GM21786 (cell line): Measurements from ENCODE around the gene GZMB.
"Not testable (repeated sequence)": the region's sequence is repeated elsewhere in the genome, so short reads cannot be mapped to it uniquely, and the experiment has no call there.

Experiments used
- ATAC-seq: cut with Tn5 transposase; IDR thresholded peaks from one replicate; pipeline ENCODE4 v1.9.1; 2021; ENCODE audit not compliant: unreplicated experiment

GZMB gene

DNA sequence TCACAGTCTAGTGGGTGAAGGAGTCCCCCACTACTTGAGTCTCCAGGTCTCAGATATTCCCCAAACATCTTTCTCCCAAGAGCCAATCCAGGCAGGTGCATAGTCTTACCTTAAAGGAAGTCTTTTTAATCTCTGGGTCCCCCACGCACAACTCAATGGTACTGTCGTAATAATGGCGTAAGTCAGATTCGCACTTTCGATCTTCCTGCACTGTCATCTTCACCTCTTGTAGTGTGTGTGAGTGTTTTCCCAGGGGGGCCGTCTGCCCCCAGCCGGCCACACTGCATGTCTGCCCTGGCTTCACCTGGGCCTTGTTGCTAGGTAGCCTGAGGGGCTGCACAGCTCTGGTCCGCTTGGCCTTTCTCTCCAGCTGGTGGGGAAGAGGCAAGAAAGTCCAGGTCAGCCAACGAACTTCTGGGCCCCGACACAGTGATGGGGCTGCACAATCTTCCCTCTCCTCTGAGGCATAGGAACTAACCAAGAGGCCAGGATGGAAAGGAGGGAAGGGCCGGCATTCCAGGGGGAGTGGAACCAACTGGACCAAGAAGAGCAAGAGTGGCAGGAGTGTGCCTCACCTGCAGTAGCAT lies 2.1 kb downstream of the GZMB start:
- ATAC-seq, result no peak

DNA sequence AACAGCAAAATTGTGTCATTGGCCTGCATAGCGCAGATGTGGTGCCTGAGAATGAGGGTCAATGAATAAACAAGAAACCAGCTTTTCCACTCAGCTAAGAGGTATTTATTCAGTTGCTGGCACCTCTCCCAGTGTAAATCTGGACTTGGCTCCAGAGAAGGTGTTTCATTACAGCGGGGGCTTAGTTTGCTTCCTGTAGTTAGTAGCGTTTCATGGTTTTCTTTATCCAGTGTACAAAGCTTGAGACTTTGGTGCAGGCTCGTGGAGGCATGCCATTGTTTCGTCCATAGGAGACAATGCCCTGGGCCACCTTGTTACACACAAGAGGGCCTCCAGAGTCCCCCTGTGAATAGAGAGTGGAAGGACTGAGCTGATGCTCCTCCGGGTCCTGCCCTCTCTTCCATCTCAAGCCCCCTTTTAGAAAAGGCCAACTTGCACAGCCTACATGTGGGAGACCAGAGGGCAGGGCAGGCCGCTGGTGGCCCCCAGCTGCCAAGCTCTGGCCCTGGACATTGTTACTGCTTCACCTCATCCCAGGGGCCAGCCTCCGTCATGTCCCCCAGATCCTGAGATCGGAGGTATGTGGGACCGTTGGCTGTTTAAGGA lies 3.0 kb downstream of the GZMB start:
- no peak for ATAC-seq

DNA sequence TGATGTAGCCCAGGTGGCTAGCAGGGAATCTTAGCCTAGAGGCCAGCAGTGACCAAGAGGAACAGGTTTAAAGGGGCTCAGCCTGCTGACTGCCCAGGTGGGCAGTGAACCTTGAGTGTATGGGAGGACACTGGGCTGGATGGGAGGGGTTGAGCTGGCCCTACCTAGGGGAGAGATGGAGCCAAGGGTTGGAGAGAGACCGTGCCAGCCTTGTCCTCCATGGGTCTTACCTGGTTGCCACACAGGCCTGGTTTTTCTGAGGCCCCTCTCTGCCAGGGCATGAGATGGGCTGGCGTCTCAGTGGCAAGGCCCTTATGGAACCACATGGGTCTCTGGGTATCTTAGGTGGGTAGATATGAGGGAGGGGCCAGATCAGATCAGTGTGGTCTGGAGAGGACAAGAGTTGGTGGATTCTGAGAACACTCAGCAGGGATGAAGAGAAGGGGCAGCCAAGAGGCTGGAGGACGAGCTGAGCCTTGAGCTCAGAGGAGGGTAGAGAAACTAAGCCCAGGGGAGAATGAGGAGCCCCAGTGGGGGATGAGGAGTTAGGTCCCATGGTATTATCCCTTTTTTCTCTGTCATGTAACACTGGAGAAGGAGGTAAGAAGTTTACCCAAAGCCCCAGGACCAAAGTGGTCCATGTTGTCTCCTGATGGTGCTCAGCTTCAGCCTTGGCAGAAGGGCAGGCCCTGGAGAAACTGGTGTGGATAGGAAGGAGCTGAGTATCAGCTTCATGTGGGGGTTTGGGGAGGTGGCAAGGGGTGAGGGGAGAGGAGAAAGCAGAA lies 3.7 kb downstream of the GZMB start:
- no peak for ATAC-seq

DNA sequence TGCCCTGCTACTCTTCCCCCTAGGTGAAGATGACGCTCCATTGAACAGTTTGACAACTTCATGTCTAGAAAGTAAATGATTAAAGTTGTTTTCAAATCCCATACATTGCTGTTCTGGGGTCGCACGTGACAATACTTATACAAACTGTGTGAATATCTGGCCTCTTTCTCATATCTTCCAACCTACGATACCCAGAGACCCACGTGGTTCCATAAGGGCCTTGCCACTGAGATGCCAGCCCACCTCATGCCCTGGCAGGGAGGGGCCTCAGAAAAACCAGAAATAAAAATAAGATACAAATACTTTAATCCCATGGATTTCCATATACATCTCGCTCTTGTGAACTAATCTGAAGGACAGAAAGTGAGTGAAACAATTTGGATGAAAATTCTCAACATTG lies 4.5 kb downstream of the GZMB start:
- no peak for ATAC-seq

DNA sequence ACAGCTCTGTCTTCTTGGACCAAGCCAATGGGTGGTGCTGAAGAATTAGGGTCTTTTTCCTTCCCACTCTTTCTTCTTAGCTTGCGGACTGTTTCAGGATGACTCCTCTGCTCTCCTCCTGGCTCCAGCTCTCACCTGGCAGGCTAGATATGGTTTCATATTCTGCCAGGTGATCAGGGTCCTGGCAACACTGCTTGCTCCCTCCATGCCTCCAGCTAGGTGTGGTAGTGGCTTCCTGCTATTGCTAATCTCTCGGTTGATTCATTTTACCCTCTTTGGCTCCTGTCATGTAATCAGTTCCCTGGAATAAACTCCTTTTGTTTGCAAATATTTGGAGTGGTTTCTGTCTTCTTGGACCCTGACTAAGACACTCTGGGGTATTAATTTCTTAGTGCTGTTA lies 20.2 kb downstream of the GZMB start:
- no peak for ATAC-seq

DNA sequence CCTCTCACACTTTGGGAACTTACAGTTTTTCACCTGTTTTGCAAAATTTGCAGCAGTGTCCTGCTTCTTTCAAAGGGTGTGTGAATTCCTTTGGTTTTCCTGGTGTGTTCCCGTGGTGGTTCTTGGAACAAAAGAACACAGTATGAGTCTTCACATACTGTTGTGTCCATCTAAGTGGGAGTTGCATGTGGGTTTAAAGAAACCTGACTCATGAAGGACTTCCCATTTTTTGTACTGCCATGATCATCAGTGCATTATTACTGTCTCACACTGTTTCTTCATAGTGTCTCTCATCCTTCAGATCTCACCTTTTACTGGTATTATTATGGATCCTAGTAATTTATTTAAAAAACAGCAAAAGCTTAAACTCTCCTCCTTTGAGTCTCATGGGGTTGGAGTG lies 20.7 kb downstream of the GZMB start:
- no peak for ATAC-seq

DNA sequence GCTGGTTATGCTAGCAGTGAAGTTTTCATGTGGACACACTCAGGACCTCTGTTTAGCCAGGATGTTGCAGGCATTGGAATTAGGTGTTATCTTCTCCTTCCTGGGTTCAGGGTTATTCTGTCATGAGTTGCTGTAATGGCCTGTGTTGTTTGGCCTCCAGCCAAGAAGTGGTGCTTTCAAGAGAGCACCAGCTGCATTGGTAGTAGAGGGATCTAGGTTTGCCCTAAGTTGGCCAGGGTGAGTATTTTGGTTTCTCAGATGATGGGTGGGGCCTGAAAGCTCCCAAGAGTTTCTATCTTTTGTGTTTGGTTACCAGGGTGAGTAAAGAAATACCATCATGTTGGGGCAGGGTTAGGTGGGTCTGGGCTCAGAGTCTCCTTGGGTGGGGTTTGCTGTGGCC lies 21.8 kb downstream of the GZMB start:
- ATAC-seq, result no peak

DNA sequence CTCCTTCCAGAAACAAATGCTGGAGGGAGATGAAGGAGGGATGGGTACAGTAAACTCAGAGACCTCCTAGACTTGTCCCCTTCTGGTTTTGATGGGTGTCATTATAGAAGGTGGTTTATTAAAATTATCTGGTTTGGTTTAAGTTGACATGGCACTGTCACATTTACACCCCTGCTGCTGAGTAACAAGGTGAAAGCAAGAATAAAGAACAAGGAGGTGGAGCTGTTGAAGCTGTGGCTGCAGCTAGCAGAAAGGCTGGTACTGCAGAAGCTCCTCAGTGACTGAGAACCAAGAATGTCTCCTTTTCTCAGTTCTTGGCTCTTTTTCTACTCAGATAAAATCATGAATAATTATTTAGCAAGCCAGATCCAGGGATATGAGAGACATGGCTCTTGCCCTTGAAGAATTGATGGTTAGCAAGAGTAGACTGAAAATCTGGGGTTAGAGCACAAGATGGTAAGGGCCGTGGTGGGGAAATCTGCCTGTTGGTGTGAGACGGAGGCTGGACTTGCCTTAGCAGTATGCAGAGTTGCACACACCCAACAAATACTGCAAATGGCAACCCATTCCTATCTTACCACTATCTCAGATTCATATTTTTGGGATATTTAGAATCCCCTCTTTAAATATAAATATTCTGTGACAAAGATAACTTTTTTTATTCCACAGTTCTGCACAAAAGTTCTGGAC lies 24.2 kb downstream of the GZMB start, which contains the start of gene GZMH:
TSS of gene GZMH (minus strand) at position 31 of the 690 bp plus-strand sequence. CDS start 72 bp downstream, outside the sequence.
- peak; percentile 39 for ATAC-seq

DNA sequence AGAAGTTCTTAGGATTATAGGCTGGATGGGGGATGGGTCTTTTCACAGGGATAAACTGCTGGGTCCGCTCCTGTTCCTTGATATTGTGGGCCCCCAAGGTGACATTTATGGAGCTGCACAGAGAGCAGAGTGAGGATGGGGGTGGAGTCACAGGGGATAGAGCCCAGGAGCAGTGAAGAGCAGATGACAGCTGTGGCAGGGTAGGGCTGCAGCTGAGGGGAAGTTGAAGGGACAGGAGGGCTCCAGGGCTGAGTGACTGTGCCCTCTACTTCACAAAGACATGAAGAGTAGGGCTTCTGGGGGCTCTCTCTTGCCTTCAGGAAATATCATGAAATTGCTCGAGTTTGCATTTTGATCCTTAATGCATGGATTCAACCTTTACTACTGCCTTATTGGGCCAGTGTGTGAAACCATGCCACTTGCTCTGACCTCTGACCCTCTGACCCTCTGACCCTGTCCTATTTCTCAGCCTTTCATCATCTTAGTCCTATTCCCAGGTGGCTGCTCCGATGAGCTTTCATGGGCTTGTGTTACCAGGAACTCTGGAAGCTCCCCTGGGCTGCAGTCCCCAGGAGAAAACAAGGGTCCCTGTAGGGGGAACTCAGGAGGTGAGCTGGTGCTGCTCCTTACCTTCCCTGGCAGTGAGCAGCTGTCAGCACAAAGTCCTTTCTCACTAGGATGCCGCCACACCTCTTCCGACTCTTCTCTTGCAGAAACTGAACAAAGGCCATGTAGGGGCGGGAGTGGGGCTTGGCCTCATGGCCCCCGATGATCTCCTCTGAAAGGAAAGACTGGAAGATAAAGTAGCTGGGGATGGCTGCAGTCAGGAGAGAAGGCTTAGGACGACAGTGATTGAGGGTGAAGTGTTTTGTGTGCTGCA lies 26.1 kb downstream of the GZMB start:
- no peak for ATAC-seq

DNA sequence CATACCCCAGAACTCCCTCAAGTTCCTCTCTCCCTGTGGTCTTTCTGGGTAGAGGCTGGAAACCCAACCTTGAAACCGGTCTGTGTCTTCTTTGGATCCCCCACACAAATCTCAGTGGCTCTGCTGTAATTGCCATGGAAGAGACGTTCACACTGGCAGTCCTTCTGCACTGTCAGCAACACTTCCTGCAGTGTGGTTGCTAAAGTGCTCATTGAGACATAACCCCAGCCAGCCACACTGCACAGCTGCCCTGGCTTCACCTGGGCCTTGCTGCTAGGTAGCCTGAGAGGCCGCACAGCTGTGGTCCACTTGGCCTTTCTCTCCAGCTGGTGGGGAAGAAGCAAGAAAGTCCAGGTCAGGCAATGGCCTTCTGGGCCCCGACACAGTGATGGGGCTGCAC lies 26.9 kb downstream of the GZMB start:
- no peak for ATAC-seq

DNA sequence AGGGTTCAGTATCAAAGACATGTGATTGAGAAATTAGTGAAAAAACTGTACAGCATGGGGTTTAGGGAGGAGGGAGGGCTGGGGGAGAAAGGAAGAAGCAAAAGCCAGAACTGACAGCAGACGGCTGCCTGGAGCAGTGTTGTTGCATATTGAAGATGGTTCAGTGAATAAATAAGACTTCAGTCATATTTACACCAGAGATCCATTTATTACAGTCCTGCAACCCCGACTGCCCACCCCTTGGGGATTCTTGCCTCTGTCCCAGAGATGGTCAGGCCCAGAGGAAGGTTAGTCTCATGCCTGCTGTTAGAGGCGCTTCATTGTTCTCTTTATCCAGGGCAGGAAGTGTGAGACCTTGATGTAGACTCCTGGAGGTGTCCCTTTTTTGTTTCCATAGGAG lies 27.7 kb downstream of the GZMB start:
- ATAC-seq, result no peak

DNA sequence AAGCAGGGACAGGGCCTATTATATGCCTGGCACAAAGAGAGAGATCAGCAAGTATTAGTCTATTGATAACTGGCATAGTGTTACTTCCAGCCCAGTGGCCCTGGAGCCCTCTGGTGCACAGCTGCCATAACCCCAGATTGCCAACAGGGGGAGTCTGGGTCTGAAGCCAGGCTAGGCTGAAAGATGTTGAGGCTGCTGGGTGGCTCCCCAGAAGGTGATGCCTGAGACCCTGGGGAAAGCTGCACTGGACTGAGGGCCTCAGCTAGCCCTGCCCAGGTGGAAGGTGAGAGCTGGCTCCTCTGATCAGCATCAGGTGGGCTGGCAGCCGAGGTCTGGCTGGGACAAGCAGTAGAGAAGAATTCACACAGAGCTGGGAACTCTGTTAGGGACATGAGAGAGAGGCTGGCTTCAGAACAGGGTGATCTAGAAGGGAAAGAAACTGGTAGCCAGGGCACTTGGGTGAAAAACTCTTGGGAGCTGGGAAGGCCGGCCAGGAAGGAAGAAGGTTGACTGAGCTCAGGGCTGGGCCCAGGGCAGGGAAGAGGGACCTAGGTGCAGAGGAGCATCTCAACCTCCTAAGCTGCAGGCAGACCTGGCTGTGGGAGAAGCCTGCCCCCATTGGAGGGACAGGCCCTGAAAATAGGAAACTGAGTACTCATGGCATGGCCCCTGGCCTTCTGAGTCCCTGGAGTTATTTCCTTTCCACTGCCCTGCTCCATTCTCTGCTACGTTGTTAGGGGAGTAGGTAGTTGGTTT lies 28.4 kb downstream of the GZMB start:
- ATAC-seq, result peak; percentile 87

DNA sequence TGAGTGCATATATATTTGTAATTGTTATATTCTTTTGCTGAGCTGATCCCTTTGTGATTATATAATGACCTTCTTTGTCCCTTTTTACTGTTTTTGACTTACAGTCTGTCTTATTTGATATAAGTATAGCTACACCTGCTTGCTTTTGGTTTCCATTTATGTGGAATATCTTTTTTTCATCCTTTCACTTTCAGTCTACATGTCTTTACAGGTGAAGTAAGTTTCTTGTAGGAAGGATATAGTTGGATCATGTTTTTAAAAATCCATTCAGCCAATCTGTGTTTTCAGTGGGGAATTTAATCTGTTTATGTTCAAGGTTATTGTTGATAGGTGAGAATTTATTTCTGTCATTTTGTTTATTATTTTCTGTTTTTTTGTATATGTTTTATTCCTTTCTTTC lies 36.6 kb downstream of the GZMB start:
- no peak for ATAC-seq

DNA sequence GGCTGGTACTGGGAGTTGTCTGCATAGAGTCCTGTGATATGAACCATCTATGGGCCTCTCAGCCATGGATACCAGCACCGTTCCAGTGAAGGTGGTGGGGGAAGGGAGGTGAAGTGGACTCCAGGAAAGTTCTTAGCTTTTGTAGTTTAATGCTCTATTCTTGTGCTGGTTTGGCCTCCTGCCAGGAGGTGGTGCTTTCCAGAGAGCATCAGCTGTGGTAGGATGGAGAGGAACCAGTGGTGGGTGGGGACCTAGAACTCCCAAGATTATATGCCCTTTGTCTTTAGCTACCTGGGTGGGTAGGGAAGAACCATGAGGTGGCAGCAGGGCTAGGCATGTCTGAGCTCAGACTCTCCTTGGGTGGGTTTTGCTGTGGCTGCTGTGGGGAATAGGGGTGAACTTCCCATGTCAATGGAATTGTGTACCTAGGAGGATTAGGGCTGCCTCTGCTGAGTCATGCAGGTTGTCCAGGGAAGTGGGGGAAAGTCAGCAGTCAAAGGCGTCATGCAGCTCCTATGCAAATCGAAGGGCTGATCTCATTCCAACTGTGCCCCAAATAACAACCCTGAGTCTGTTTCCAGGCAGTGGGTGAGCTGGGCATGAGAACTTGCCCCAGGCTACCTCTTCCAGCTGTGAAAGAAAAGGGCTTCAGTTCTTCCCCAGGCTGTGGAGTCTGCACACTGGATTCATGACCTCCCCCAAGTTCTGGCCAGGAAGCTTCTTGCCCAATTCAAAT lies 38.7 kb downstream of the GZMB start:
- no peak for ATAC-seq

DNA sequence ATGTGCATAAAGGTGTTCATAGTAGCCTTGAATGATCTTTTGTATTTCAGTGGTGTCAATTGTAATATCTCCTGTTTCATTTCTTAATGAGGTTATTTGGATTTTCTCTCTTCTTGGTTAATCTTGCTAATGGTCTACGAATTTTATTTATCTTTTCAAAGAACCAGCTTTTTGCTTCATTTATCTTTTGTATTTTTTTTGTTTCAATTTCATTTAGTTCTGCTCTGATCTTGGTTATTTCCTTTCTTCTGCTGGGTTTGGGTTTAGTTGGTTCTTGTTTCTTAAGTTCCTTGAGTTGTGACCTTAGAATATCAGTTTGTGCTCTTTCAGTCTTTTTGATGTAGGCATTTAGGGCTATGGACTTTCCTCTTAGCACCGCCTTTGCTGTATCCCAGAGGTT lies 43.0 kb downstream of the GZMB start:
- ATAC-seq, result not testable (repeated sequence)

DNA sequence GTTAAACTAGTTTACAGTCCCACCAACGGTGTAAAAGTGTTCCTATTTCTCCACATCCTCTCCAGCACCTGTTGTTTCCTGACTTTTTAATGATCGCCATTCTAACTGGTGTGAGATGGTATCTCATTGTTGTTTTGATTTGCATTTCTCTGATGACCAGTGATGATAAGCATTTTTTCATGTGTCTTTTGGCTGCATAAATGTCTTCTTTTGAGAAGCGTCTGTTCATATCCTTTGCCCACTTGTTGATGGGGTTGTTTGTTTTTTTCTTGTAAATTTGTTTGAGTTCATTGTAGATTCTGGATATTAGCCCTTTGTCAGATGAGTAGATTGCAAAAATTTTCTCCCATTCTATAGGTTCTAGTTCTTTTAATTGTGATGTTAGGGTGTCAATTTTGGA lies 49.6 kb downstream of the GZMB start:
- ATAC-seq, result not testable (repeated sequence)
